Measurements from ENCODE around the gene CYP27C1.

- peak in 2 of 4 experiments; percentile 13 to 26 for TF ChIP-seq CTCF (IDR thresholded peaks at IDR 0.05)
- no peak for TF ChIP-seq POLR2A (IDR thresholded peaks at IDR 0.05)
- no peak for TF ChIP-seq EP300 (IDR thresholded peaks at IDR 0.05)
Measured at GRCh38 chr2:127143841-127144782, 76.0 kb downstream of the CYP27C1 start.
